NB4 (cell line): ENCODE results near the gene MGLL.

Source experiments
- DNase-seq: peaks from one replicate; pipeline ENCODE4 v3.0.0; 2010; ENCODE audit warnings: low read depth
- H3K4me3 ChIP-seq: one replicate; pipeline ENCODE4 v1.5.1; 2011; ENCODE audit warnings: mild to moderate bottlenecking, low read depth, low read length, moderate library complexity
- CTCF ChIP-seq: IDR thresholded peaks from one replicate; pipeline ENCODE4 v1.5.1; 2012; ENCODE audit warnings: low read depth, low read length
- MYC ChIP-seq: IDR thresholded peaks from 2 replicates; pipeline ENCODE4 v1.6.1; 2011; ENCODE audit warnings: low read depth, low read length
- POLR2A ChIP-seq: IDR thresholded peaks from 2 replicates; pipeline ENCODE4 v1.6.1; 2011; ENCODE audit warnings: mild to moderate bottlenecking; ENCODE audit not compliant: insufficient read length; ENCODE audit errors: extremely low read depth
- TF ChIP-seq, protein P1 (sequence below): IDR thresholded peaks from 2 replicates; pipeline ENCODE4 v1.6.1; 2011; ENCODE audit warnings: low read depth, low read length

The MGLL gene

GRCh38 chr3:127786353-127787070 is 35.8 kb downstream of the MGLL start:
- TF ChIP-seq MYC (no peak), CTCF (no peak), POLR2A (no peak)
- TF ChIP-seq, protein P1, sequence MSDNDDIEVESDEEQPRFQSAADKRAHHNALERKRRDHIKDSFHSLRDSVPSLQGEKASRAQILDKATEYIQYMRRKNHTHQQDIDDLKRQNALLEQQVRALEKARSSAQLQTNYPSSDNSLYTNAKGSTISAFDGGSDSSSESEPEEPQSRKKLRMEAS = no peak
- H3K4me3 ChIP-seq = no peak overlapping the region
- no peak for DNase-seq

- no peak overlapping the region for H3K4me3 ChIP-seq
- DNase-seq = no peak
- TF ChIP-seq CTCF (no peak), MYC (no peak), POLR2A (no peak)
- TF ChIP-seq, protein P1 = no peak
Observed at GRCh38 chr3:127785711-127786265, 36.5 kb downstream of the MGLL start.

- H3K4me3 ChIP-seq = no peak overlapping the region
- no peak for DNase-seq
- TF ChIP-seq POLR2A (no peak), CTCF (no peak), MYC (no peak)
- TF ChIP-seq, protein P1 = no peak
Observed at GRCh38 chr3:127784865-127785710, 37.2 kb downstream of the MGLL start.

DNA sequence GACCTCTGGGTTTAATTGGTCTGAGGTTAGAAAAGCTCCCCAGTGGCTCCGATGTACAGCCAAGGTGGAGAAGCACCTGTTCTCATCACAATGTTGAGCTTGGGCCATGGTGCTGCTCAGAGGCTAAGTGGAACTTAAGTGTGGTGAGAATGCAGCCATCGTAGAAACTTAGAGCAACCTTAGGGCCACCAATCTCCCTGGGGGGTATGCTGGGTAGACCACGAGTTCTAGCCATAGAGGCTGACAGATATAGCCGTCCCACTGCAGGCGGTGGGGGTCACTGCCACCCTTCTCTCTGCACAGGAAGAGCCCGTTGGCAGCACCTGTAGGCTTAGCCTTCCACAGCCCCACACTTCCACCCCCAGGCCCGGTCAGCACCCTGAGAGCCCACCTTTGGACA is 38.0 kb downstream of the MGLL start:
- no peak overlapping the region for H3K4me3 ChIP-seq
- DNase-seq = no peak
- no peak for TF ChIP-seq CTCF
- TF ChIP-seq POLR2A = no peak
- TF ChIP-seq MYC = no peak
- TF ChIP-seq, protein P1 = no peak

DNA sequence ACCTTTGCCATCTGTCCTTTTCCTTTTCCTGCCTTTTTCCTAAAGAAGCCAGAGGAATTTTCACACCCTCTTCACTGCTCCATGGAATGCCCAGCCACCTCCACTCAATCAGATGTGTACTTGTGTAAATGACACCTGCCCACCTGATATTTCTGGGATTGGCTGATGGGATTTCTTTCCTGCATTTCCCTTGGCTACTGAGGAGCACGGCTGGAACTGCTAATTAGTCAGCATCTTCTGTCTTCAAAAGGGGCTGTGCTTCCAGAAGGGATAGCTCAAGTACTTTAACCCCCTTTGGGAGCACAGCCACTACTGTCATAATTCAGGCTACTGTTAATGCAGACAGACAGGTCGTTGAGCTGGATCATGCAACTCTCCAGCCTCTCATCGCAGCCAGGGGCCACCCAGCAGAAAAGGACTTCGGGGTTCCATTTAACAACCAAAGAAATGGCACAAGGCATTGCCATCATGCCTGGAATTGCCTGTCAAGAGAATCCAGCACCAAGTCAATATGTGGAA is 38.6 kb downstream of the MGLL start:
- TF ChIP-seq, protein P1 = no peak
- TF ChIP-seq MYC = no peak
- TF ChIP-seq CTCF = no peak
- no peak for TF ChIP-seq POLR2A
- DNase-seq = no peak
- H3K4me3 ChIP-seq = no peak overlapping the region
